HG03460 (cell line): ENCODE data around the gene PEF1.

Experiments
- ATAC-seq: cut with Tn5 transposase; IDR thresholded peaks from one replicate; pipeline ENCODE4 v1.9.1; 2021; ENCODE audit not compliant: unreplicated experiment

PEF1 gene

DNA sequence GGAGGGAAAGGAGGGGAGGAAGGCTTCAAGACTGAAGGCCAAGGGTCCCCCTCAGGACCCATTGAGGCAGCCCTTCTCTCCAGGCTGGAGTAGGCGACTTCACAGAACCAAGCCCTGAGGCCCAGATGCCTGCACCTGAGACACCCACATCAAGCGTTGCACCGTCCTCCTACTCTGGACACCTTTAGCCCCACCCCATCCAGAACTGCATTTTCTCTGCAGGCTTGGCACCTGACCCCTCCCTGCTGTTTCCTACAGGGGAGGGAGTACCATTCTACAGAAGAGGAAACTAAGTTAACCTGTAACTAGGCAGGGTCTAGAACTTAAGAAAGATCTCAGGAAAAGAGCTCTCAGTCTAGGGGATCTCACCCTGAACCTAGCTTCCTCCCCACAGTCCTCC is 12.0 kb downstream of the PEF1 start:
- no peak for ATAC-seq

DNA sequence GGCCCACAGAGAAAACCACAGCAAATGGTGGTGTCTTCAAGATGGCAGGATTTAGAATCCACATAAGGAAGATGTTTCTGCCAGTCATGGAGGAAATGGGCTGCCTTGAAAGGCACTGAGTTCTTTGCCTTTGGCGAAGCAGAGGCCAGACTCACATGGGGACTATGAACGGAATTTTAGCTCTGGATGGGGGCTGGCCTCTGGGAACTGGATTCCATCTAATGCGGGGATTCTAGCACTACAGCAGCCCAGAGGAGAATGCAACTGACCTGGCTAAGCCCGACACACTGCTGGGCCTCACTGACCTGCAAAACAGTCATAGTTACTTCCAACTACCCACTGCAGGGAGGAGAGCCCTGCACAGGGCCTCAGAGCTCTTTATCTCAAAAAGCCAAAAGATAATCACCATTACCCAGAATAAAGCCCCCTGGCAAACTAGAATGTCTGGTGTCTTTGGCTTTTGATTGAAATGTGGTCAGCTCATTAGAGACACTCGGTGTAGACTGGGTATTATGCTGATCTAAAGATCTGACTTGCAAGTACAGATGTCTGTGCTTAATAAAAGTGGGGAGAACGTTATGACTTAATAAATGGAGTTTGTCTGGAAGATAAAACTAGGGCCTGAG is 15.6 kb downstream of the PEF1 start:
- no peak for ATAC-seq

DNA sequence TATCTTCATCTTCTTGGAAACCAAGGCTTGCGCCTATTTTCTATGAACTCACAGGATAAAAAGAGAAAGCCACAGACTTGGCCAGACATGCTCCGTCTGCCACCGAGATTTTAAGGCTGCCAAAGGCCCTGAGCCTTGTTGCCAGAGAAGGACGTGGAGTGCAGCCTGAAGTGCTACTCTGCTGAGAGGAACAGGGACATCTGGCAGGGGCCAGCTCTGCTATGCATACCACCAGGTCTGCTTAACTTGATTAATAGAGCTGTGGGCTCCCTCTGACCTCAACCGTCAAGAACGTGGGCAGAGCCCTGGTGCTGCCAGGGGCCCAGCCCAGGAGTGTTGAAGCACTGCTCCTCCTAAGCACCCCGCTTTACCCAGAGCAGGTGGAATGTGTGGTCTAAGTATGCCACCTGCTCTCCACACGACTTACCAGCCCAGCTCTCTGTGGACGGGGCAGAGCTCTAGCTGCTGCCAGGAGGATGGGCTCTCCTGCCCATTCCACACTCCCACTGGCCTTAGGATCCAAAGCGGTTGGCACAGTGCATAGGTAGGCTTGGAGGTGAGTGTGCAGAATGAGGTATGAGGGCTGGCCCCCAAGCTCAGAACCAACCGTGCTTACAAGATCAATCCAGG is 16.6 kb downstream of the PEF1 start:
- ATAC-seq: no peak

GRCh38 chr1:31627301-31627929 is 17.3 kb downstream of the PEF1 start:
- ATAC-seq: no peak

DNA sequence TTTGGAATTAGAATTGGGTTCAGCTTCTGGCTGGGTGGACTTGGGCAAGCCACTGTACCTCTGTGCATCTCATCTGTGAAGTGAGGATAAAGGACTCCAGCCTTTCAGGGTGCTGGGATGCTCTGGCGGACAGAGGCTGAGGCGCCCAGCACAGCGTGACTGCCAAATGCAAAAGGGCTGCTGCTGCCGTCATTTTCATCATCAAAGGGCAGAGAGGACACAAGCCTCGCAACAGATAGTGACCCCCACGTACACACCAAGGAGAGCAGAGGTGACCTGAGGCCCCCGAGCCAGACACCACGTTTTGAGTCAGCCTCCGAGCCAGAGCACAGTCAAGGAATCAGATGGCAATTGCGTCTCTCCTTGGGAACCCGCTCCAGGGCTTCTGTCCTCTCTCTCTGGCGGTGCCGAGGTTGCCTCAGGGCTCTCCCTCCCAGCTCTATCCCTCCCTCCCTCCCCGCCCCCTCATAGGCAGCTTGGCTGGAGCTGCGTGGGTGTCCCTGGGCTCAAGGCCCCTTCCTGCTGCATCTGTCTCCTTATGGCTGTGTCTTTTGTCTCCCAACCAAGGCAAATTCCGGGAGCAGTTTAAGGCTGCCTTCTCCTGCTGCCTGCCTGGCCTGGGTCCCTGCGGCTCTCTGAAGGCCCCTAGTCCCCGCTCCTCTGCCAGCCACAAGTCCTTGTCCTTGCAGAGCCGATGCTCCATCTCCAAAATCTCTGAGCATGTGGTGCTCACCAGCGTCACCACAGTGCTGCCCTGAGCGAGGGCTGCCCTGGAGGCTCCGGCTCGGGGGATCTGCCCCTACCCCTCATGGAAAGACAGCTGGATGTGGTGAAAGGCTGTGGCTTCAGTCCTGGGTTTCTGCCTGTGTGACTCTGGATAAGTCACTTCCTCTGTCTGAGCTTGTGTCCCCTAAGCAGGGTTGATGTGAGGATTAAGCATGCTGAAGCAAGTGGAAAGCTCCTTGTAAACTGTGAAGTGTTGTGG is 18.2 kb downstream of the PEF1 start:
- no peak for ATAC-seq

DNA sequence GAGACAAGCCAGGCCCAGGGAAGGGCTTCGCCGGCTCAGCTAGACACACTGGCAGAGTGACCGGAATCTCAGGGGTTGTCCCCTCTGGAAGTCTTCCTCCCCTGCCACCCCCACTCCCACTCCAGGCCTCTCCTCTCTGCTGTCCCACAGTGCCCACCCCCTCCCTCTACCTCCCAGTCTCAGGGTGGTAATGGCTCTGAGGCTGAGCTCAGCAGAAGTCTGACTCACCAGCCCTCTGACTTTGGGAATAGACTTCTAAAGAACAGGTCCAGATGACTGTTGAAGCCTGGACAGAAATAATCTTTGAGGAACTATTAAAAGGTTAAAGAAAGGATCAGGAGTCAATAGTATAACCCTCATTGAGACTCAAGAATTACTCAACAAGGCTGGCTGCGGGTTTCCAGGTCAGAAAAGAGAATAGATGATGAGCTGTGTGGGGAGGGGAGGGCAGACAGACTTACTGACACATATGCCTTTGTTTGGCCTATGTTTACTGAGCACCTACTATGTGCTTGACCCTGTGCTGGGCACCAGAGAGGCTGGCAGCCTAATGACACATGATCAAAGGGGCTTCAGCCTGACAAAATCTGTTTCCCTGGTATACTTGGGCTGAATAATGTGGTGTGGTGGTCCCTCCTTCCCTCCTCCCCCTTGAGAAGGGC is 19.0 kb downstream of the PEF1 start:
- no peak for ATAC-seq

DNA sequence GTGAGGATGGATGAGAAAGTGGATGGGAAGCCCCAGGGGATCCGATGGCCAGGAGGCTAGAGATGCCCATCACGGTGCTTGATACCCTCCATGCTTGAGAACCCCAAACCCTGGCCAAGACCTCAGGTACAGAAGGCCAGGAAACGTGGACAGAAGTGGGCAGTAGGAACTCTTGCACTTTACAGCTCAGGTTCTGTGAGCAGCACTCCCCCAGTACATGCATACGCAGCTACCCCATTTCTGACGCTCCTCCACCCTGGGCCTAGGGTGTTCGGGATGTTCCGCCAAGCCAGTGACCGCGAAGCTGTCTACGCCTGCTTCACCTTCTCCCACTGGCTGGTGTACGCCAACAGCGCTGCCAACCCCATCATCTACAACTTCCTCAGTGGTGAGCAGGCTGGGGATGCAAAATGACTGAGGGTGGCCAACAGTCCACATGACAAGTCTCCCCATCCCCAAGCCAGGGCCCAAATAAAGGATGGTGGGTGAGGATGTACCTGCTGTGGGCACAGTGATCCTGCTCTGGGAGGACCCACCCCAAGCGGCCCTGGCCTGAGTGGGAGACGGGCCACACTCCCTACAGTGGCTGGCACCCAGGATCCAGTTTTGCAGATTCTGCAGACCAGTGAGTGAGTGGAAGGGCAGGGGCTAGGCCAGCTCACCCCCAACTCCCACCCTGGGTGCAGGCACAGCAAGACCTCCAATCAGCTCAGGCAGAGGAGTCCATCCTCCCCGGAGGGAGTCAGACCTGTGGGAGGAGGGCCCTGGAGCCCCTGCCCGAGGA is 19.8 kb downstream of the PEF1 start:
- ATAC-seq: no peak

DNA sequence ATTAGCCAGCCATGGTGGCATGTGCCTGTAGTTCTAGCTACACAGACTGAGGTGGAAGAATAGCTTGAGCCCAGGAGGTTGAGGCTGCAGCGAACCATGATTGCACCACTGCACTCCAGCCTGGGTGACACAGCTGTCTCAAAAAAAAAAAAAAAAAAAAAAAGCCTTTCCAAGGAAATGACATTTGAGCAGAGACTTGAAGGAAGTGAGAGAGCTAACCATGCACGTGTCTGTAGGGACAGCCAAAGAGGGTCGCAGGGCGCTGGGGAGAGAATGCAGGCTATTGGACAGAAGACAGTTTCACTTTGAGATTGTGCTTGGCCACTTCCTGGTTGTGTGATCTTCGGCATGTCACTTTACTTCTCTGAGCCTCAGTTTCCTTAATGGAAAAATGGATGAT is 20.4 kb downstream of the PEF1 start:
- ATAC-seq: no peak

DNA sequence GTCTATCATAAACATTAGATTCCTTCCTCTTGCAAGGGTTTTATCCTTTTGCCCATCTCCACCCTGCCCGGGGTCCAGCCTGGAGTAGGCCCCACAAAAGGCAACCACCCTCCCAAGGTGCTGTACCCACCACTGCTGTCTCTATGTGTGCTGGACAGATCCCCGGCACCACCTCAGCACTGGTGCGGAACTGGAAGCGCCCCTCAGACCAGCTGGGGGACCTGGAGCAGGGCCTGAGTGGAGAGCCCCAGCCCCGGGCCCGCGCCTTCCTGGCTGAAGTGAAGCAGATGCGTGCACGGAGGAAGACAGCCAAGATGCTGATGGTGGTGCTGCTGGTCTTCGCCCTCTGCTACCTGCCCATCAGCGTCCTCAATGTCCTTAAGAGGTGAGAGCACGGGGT is 21.3 kb downstream of the PEF1 start:
- ATAC-seq: no peak

- ATAC-seq: no peak
Observed at GRCh38 chr1:31621847-31622730, 22.6 kb downstream of the PEF1 start.

- no peak for ATAC-seq
Observed at GRCh38 chr1:31621498-31621820, 23.2 kb downstream of the PEF1 start.

- ATAC-seq: no peak
Observed at GRCh38 chr1:31620631-31621497, 23.8 kb downstream of the PEF1 start.

DNA sequence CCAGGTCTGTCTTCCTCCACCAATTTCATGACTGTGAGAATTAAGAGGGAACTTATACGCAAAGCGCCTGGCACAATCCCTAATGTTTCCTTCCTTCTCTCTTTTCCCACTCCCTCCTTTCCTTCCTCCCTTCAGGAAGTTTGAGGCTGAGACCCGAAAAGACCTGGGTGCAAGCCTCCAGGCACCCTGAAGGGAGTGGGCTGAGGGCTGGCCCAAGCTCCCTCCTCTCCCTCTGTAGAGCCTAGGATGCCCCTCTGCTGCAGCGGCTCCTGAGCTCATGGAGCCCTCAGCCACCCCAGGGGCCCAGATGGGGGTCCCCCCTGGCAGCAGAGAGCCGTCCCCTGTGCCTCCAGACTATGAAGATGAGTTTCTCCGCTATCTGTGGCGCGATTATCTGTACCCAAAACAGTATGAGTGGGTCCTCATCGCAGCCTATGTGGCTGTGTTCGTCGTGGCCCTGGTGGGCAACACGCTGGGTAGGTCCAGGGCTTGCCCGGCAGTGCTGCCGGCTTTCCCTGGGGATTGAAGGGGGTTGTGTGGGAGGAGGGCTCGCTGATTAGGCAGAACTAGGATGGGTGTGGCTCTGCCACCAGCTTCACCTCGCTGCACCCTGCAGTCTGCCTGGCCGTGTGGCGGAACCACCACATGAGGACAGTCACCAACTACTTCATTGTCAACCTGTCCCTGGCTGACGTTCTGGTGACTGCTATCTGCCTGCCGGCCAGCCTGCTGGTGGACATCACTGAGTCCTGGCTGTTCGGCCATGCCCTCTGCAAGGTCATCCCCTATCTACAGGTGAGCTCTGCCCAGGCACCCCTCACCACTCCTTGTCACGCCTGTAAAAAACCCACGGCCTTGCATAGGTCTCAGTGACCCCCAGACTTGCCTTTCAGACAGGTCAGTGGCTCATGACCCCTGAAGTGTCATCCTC is 25.5 kb downstream of the PEF1 start:
- no peak for ATAC-seq

DNA sequence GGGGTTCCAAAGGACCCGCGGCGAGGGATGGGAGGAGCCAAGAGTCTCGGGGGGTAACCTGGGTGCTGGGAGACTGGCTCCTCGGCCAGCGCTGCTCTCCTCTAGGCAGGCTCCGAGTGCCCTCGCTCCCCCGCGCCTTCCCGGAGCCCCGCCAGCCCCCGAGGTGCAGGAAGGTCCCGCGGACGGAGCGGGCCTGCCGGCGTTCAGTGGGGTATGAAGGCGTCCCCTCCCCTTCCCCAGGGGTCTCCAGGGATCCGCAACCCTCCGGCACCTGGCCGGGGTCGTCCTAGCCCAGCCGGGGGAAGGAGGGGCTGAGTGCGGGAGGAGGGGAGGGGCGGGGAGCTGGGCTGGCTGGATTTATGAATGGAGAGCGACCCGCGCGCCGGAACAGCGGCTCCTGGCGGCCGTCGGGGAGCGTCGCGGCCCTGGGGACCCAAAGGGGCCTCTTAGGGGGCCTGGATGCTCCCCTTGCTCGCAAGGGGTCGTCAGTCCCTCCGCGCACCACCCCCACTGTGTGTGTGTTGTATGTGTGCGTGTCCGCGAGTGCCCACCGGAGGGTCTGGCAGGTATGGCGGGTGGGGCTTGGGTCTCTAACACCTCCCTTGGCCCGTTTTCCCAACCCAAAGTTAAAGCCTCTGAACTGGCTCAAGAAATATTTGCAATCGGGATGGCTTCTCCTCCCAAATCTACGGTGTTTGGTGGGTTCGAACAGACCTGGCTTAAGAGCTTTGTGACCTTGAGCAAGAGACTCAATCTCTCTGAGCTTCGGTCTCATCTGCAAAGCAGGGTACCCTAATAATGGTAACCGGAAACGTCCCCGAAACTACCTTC is 26.5 kb downstream of the PEF1 start:
- ATAC-seq: no peak

DNA sequence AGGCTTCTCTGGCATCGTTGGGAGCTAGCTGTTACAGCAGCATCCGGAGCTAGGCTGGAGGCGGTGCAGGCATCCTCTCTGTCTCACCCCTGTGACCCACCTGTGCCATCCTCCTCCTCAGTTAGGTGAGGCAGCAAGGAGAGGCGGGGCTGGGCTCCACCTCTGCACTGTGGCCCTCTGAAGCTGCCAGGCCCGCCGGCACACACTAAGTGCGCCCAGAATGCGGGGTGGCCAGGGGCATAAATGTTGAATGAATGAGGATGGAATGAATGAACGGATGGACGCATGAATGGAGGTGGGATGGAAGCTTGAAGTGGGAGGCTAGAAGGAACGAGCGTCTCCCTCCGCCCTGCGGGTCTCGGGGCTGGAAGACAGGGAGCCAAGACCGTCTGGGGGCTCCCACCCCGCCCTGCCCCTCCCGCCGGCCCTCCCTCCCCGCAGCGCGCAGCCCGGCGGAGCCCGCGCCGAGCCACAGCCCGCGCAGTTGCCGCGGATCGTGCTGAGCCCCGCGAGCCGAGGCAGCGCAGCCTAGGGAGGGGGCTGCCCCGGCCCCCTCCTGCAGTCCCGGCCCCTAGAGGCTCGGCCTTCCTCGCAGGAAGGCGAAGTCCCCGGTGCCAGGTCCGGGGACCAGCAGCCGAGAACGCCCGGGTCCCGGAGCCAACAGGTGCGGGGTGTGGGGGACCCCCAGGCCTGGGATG is 27.3 kb downstream of the PEF1 start, which contains the start of gene HCRTR1:
Gene HCRTR1, plus strand, starts transcription at position 472 of the 698 bp plus-strand sequence. CDS start 1,504 bp downstream, outside the sequence.
- ATAC-seq: no peak

GRCh38 chr1:31615939-31616338 is 28.7 kb downstream of the PEF1 start:
- no peak for ATAC-seq
